K562 (cell line): ENCODE measurements around the gene GNAZ. TPM values are rescaled to one million over a fixed set of nuclear protein-coding genes. Genes with fewer than 3 reads are reported as not detected.

Experiments
- ATAC-seq: fragments of 200-7000 bp; cut with Tn5 transposase; 3 replicates; pipeline ENCODE4 v1.9.1; 2020; ENCODE audit warnings: moderate library complexity
- BruUV-seq: library from RNA; stranded (reverse); fragments of 400-500 nt; replicated peaks from 2 replicates; lab custom pipeline; 2021; lab: Mats Ljungman, UMichigan
- CTCF ChIA-PET: fragments of 300-600 bp; formaldehyde crosslinking; extraction: SDS; loops from one replicate; lab custom pipeline; 2021; ENCODE audit warnings: low intra/inter-chr PET ratio; lab: Yijun Ruan, JAX
- POLR2A ChIA-PET: fragments of 300-600, 350-650 bp; sonication (Branson Sonifier 250); formaldehyde crosslinking; extraction: SDS; loops from one replicate; lab custom pipeline; 2021; ENCODE audit warnings: antibody characterized with exemption, inconsistent platforms; lab: Yijun Ruan, JAX
- DNase-seq, 4 experiments: peaks; one replicate each; pipeline versions ENCODE4 v3.0.0 to v3.0.0-alpha.2; 2011 to 2018; ENCODE audit warnings: low spot score in 3 of 4, mixed read lengths in 3 of 4; ENCODE audit errors: extremely low read depth in 1 of 4
- FAIRE-seq: peaks from 2 replicates; lab custom pipeline; 2011; peaks lifted over from hg19 to GRCh38; lab: Jason Lieb, UNC
- H2AFZ ChIP-seq: 2 replicates; pipeline ENCODE4 v1.6.0; 2011; ENCODE audit warnings: low read depth, low read length, control low read depth, inconsistent platforms
- H3K27ac ChIP-seq: fragments of 200-600 bp; 3 replicates; pipeline ENCODE4 v1.8.0; 2011; ENCODE audit warnings: low read depth, mild to moderate bottlenecking, control low read depth, inconsistent platforms, low read length, moderate library complexity, mixed read lengths; ENCODE audit errors: extremely low read depth
- H3K27me3 ChIP-seq, 2 experiments: fragments of 300-600 bp in 1 of 2; 2 replicates in 1 of 2; 3 replicates in 1 of 2; pipeline versions ENCODE4 v1.6.0 to v1.8.0; 2011; ENCODE audit warnings: inconsistent platforms in 2 of 2, low read length in 2 of 2, mild to moderate bottlenecking in 1 of 2, mixed read lengths in 1 of 2, moderate library complexity in 1 of 2; ENCODE audit not compliant: control insufficient read depth in 2 of 2, insufficient read depth in 2 of 2
- H3K36me3 ChIP-seq: fragments of 300-600 bp; 3 replicates; pipeline ENCODE4 v1.8.0; 2011; ENCODE audit warnings: mild to moderate bottlenecking, low read length, inconsistent platforms; ENCODE audit not compliant: control insufficient read depth, insufficient read depth
- H3K4me1 ChIP-seq, 2 experiments: fragments of 200-600 bp in 1 of 2; replicated peaks in 1 of 2; 2 replicates in 1 of 2; 3 replicates in 1 of 2; pipeline versions ENCODE4 v1.5.1 to v1.8.0; 2011; ENCODE audit warnings: inconsistent platforms in 2 of 2, low read length in 2 of 2, mild to moderate bottlenecking in 1 of 2, mixed read lengths in 1 of 2, moderate library complexity in 1 of 2; ENCODE audit not compliant: control insufficient read depth in 2 of 2, insufficient read depth in 2 of 2
- H3K4me2 ChIP-seq: 2 replicates; pipeline ENCODE4 v1.6.1; 2011; ENCODE audit warnings: low read length, control low read depth, inconsistent platforms, mixed read lengths; ENCODE audit not compliant: insufficient read depth
- H3K4me3 ChIP-seq: fragments of 200-600 bp; sonication (generic), shearing (Covaris generic); 2 replicates; pipeline ENCODE4 v1.5.1; 2016; ENCODE audit warnings: control low read depth, inconsistent platforms
- H3K79me2 ChIP-seq: fragments of 200-600 bp; 3 replicates; pipeline ENCODE4 v1.8.0; 2011; ENCODE audit warnings: low read length, inconsistent platforms; ENCODE audit not compliant: control insufficient read depth, insufficient read depth
- H3K9ac ChIP-seq, 2 experiments: 2 replicates each; pipeline versions ENCODE4 v1.6.0 to v1.6.1; 2011; ENCODE audit warnings: low read depth in 2 of 2, low read length in 2 of 2, control low read depth in 1 of 2, inconsistent platforms in 1 of 2, mild to moderate bottlenecking in 1 of 2, mixed read lengths in 1 of 2; ENCODE audit not compliant: insufficient read depth in 1 of 2
- H3K9me1 ChIP-seq: one replicate; pipeline ENCODE4 v1.6.0; 2011; ENCODE audit warnings: inconsistent platforms, mild to moderate bottlenecking, low read length, moderate library complexity; ENCODE audit not compliant: control insufficient read depth, insufficient read depth
- H3K9me3 ChIP-seq: replicated peaks from 2 replicates; pipeline ENCODE4 v1.5.1; 2011; ENCODE audit warnings: low read depth, low read length, inconsistent platforms; ENCODE audit not compliant: control insufficient read depth, insufficient read depth
- H4K20me1 ChIP-seq: replicated peaks from 2 replicates; pipeline ENCODE4 v1.6.1; 2011; ENCODE audit warnings: low read length, inconsistent platforms, mixed read lengths; ENCODE audit not compliant: control insufficient read depth, insufficient read depth
- BMI1 ChIP-seq: fragments of 150-350 bp; IDR thresholded peaks from 2 replicates; pipeline ENCODE4 v1.6.1; 2014; ENCODE audit warnings: low read length
- FIP1L1 ChIP-seq: fragments of 200-400 bp; formaldehyde crosslinking; IDR thresholded peaks from 2 replicates; pipeline ENCODE4 v1.6.1; 2018; ENCODE audit warnings: mild to moderate bottlenecking, low read depth, low read length; ENCODE audit not compliant: poor library complexity, severe bottlenecking
- HMGXB4 ChIP-seq: sonication (generic); formaldehyde crosslinking; IDR thresholded peaks from 2 replicates; pipeline ENCODE4 v1.8.1; 2023; ENCODE audit warnings: mild to moderate bottlenecking, missing genetic modification reagents
- JUNB ChIP-seq: fragments of 450-650 bp; formaldehyde crosslinking; conservative IDR thresholded peaks from 2 replicates; pipeline ENCODE4 v1.4.0; 2020; ENCODE audit warnings: mild to moderate bottlenecking
- KDM2B ChIP-seq: fragments of 250-450 bp; sonication (Bioruptor Pico); IDR thresholded peaks from 2 replicates; pipeline ENCODE4 v1.8.0; 2021; ENCODE audit warnings: mild to moderate bottlenecking, moderate library complexity
- LCOR ChIP-seq: sonication (generic); formaldehyde crosslinking; IDR thresholded peaks from 2 replicates; pipeline ENCODE4 v1.8.0; 2022; ENCODE audit warnings: mild to moderate bottlenecking, missing genetic modification reagents
- SIX5 ChIP-seq, 2 experiments: IDR thresholded peaks; 2 replicates each; pipeline ENCODE4 v1.6.1; 2011; ENCODE audit warnings: low read length in 2 of 2, borderline replicate concordance in 1 of 2, low read depth in 1 of 2, mild to moderate bottlenecking in 1 of 2, moderate library complexity in 1 of 2; ENCODE audit not compliant: insufficient read depth in 1 of 2
- SP2 ChIP-seq: IDR thresholded peaks from 2 replicates; pipeline ENCODE4 v1.6.1; 2011; ENCODE audit warnings: mild to moderate bottlenecking, low read depth, low read length, moderate library complexity; ENCODE audit not compliant: poor library complexity, severe bottlenecking; ENCODE audit errors: extremely low read depth
- XRCC4 ChIP-seq: IDR thresholded peaks from one replicate; pipeline ENCODE4 v1.6.1; 2011; ENCODE audit not compliant: insufficient read depth, insufficient read length; ENCODE audit errors: extremely low read depth
- ZC3H11A ChIP-seq: IDR thresholded peaks from 2 replicates; pipeline ENCODE4 v1.6.1; 2012; ENCODE audit warnings: low read depth, low read length, improper control_type of control experiment
- WGBS: fragments of 100-300 bp; shearing (Covaris generic); methylation state at CpG from one replicate; pipeline ENCODE4 v1.1.6; 2016; ENCODE audit warnings: low coverage, mixed read lengths; ENCODE audit not compliant: insufficient coverage; ENCODE audit errors: missing lambda C conversion rate; 5-methylcytosine and 5-hydroxymethylcytosine counted together
- in situ Hi-C: fragments of 300-500 bp; cut with MboI; formaldehyde crosslinking; loops from 4 replicates; pipeline ENCODE4 v1.15.0; 2018; ENCODE audit warnings: inconsistent platforms, mixed read lengths
- intact Hi-C: fragments of 100-400 bp; cut with micrococcal nuclease; formaldehyde crosslinking; loops from 2 replicates; pipeline ENCODE4 v1.14.2; 2022
- polyA plus RNA-seq, 8 experiments: library from polyadenylated mRNA; depleted of rRNA in 4 of 8; stranded (reverse) in 5 of 8; unstranded in 3 of 8; fragments of >200 nt; fragmentation: Nextera tagmentation in 2 of 8; fragmentation: Illumina TruSeq in 1 of 8; extraction: Ambion mirVana in 2 of 8; extraction: Trizol in 1 of 8; gene quantifications; 2 replicates each; pipeline versions ENCODE4 v1.2.1 to v1.2.3, GENCODE V29; 2011 to 2014; ENCODE audit warnings: inconsistent platforms in 1 of 8, missing spikeins in 1 of 8
- total RNA-seq, 7 experiments: library from RNA; depleted of rRNA in 6 of 7; stranded (reverse); fragments of >200 nt in 6 of 7; fragmentation: Illumina TruSeq in 2 of 7; extraction: Trizol in 2 of 7; gene quantifications; 2 replicates each; pipeline versions ENCODE4 v1.2.1 to v1.2.3, GENCODE V29; 2011 to 2021; ENCODE audit warnings: low replicate concordance in 1 of 7
- TF ChIP-seq, protein P1 (sequence below): fragments of 250-450 bp; sonication (Bioruptor Pico); IDR thresholded peaks from 2 replicates; pipeline ENCODE4 v1.5.0; 2021
- TF ChIP-seq, protein P2 (sequence below): fragments of 250-450 bp; sonication (Bioruptor Pico); IDR thresholded peaks from 2 replicates; pipeline ENCODE4 v1.5.0; 2021; ENCODE audit warnings: mild to moderate bottlenecking, borderline replicate concordance
- TF ChIP-seq, protein P3 (sequence below), 2 experiments: IDR thresholded peaks; 2 replicates each; pipeline ENCODE4 v1.6.1; 2011; ENCODE audit warnings: borderline replicate concordance in 1 of 2, control low read depth in 1 of 2, low read depth in 1 of 2, low read length in 1 of 2, mild to moderate bottlenecking in 1 of 2, mixed read lengths in 1 of 2, moderate library complexity in 1 of 2; ENCODE audit not compliant: insufficient read depth in 1 of 2, insufficient read length in 1 of 2, poor library complexity in 1 of 2, severe bottlenecking in 1 of 2; ENCODE audit errors: extremely low read depth in 1 of 2

Gene GNAZ
- total and polyA plus RNA-seq, 9 of the 15 experiments (the other 6 are each of a cell fraction or from before 2014, with no cell fraction given) = 0.04 to 0.22 (median 0.13) TPM; not detected in 3

- BruUV-seq = no TSS peak
- H3K27me3 ChIP-seq = peaks cover 69 to 94% of the 10 kb centered on the region in 2 experiments
- intact Hi-C loops = no loop called here
- no peaks in the 10 kb centered on the region for H3K36me3 ChIP-seq
- H3K4me3 ChIP-seq = no peak overlapping the region
- ChIA-PET POLR2A (interaction anchor here (0.9 to 19.9 kb wide), 2 partner anchors 23 to 56 kb away, joined by 4 to 414 read pairs; no protein-coding TSS in a partner anchor), CTCF (interaction anchor here (0.6 kb wide), 2 partner anchors 14 to 733 kb away, joined by 3 read pairs; no protein-coding TSS in a partner anchor)
- 2% methylated on average over 13 of the region's 13 CpGs for WGBS
- no peak for ATAC-seq
- peak in 3 of 4 experiments; percentile 52 to 56 (median 53) for DNase-seq
- no peak overlapping the region for H3K4me2 ChIP-seq
- no peaks in the 10 kb centered on the region; the same call in 1 of the 2 replicates for H3K9me3 ChIP-seq
- H3K9me1 ChIP-seq = peaks cover 47% of the 10 kb centered on the region
- H3K27ac ChIP-seq = no peak overlapping the region
- H3K9ac ChIP-seq = no peak overlapping the region
- H2AFZ ChIP-seq = no peak overlapping the region
- H3K79me2 ChIP-seq = no peaks in the 10 kb centered on the region
- in situ Hi-C loops = no loop called here
- H3K4me1 ChIP-seq = peaks cover 7 to 35% of the 10 kb centered on the region in 2 experiments; a peak in 4 of 5 replicates
- H4K20me1 ChIP-seq = peaks cover 95% of the 10 kb centered on the region
- FAIRE-seq = no peak
- TF ChIP-seq, protein P1, sequence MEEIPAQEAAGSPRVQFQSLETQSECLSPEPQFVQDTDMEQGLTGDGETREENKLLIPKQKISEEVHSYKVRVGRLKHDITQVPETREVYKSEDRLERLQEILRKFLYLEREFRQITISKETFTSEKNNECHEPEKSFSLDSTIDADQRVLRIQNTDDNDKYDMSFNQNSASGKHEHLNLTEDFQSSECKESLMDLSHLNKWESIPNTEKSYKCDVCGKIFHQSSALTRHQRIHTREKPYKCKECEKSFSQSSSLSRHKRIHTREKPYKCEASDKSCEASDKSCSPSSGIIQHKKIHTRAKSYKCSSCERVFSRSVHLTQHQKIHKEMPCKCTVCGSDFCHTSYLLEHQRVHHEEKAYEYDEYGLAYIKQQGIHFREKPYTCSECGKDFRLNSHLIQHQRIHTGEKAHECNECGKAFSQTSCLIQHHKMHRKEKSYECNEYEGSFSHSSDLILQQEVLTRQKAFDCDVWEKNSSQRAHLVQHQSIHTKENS (CRISPR knock-in tag) = no peak
- no peak for TF ChIP-seq LCOR (CRISPR knock-in tag)
- TF ChIP-seq, protein P2, sequence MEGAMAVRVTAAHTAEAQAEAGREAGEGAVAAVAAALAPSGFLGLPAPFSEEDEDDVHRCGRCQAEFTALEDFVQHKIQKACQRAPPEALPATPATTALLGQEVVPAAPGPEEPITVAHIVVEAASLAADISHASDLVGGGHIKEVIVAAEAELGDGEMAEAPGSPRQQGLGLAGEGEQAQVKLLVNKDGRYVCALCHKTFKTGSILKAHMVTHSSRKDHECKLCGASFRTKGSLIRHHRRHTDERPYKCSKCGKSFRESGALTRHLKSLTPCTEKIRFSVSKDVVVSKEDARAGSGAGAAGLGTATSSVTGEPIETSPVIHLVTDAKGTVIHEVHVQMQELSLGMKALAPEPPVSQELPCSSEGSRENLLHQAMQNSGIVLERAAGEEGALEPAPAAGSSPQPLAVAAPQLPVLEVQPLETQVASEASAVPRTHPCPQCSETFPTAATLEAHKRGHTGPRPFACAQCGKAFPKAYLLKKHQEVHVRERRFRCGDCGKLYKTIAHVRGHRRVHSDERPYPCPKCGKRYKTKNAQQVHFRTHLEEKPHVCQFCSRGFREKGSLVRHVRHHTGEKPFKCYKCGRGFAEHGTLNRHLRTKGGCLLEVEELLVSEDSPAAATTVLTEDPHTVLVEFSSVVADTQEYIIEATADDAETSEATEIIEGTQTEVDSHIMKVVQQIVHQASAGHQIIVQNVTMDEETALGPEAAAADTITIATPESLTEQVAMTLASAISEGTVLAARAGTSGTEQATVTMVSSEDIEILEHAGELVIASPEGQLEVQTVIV (CRISPR knock-in tag) = no peak
- no peak for TF ChIP-seq BMI1
- 0 out of 2 replicates have a peak, but pooled peaks have one; percentile 8 for TF ChIP-seq ZC3H11A
- 0 out of 2 replicates have a peak, but pooled peaks have one; percentile 36 for TF ChIP-seq HMGXB4 (CRISPR knock-in tag)
- TF ChIP-seq, protein P3, sequence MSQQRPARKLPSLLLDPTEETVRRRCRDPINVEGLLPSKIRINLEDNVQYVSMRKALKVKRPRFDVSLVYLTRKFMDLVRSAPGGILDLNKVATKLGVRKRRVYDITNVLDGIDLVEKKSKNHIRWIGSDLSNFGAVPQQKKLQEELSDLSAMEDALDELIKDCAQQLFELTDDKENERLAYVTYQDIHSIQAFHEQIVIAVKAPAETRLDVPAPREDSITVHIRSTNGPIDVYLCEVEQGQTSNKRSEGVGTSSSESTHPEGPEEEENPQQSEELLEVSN (IDR thresholded peaks at IDR 0.05; ENCODE audit: borderline replicate concordance in 1 of 2, extremely low read depth in 1 of 2, insufficient read depth in 1 of 2, insufficient read length in 1 of 2, low read depth in 1 of 2, low read length in 1 of 2, poor library complexity in 1 of 2, severe bottlenecking in 1 of 2) = no peak
- TF ChIP-seq XRCC4 = no peak
- TF ChIP-seq KDM2B (CRISPR knock-in tag) = no peak
- TF ChIP-seq SP2 = no peak
- peak in 1 of 2 experiments; percentile 10; a peak in 1 of 4 replicates for TF ChIP-seq SIX5 (IDR thresholded peaks at IDR 0.05; ENCODE audit: borderline replicate concordance in 1 of 2, insufficient read depth in 1 of 2, low read depth in 1 of 2, low read length in 2 of 2)
- no peak for TF ChIP-seq JUNB
- TF ChIP-seq FIP1L1 = no peak
These were observed 22.1 kb downstream of the GNAZ start for GRCh38 chr22:23092217-23092955.
